OCI-LY1 (cell line): Measurements from ENCODE around the gene PROM2.

Experiments used
- H2AFZ ChIP-seq: fragments of 200-600 bp; sonication (generic), shearing (Covaris generic); 2 replicates; pipeline ENCODE4 v1.6.0; 2014; ENCODE audit warnings: antibody characterized with exemption, mild to moderate bottlenecking, low read length
- H3F3A ChIP-seq: fragments of 200-600 bp; sonication (generic), shearing (Covaris generic); 2 replicates; pipeline ENCODE4 v1.6.0; 2014; ENCODE audit warnings: mild to moderate bottlenecking, antibody characterized with exemption, low read length, moderate library complexity; ENCODE audit not compliant: insufficient read depth
- H3K27ac ChIP-seq: fragments of 200-600 bp; sonication (generic); 2 replicates; pipeline ENCODE4 v1.5.1; 2014; ENCODE audit warnings: low read length, mixed run types, mild to moderate bottlenecking, low read depth; ENCODE audit not compliant: poor library complexity, severe bottlenecking
- H3K27me3 ChIP-seq: fragments of 200-600 bp; sonication (generic); 2 replicates; pipeline ENCODE4 v1.6.0; 2014; ENCODE audit warnings: antibody characterized with exemption, mild to moderate bottlenecking, low read length, moderate library complexity; ENCODE audit not compliant: insufficient read depth
- H3K36me3 ChIP-seq: fragments of 200-600 bp; sonication (generic); 2 replicates; pipeline ENCODE4 v1.6.1; 2014; ENCODE audit warnings: mild to moderate bottlenecking, antibody characterized with exemption, low read length, moderate library complexity, mixed read lengths; ENCODE audit not compliant: insufficient read depth
- H3K4me1 ChIP-seq: fragments of 200-600 bp; sonication (generic); 2 replicates; pipeline ENCODE4 v1.5.1; 2014; ENCODE audit warnings: mild to moderate bottlenecking, low read length, moderate library complexity; ENCODE audit not compliant: insufficient read depth, severe bottlenecking
- H3K4me2 ChIP-seq: fragments of 200-600 bp; sonication (generic), shearing (Covaris generic); 2 replicates; pipeline ENCODE4 v1.6.1; 2014; ENCODE audit warnings: low read length
- H3K4me3 ChIP-seq: fragments of 200-600 bp; sonication (generic); 2 replicates; pipeline ENCODE4 v1.5.1; 2014; ENCODE audit warnings: low read length, low read depth, mild to moderate bottlenecking, mixed read lengths; ENCODE audit not compliant: poor library complexity, severe bottlenecking
- H3K79me2 ChIP-seq: fragments of 200-600 bp; shearing (Covaris generic); 2 replicates; pipeline ENCODE4 v1.6.1; 2016; ENCODE audit warnings: mixed run types, low read length, mixed read lengths; ENCODE audit not compliant: insufficient read depth
- H3K9ac ChIP-seq: fragments of 200-600 bp; sonication (generic), shearing (Covaris generic); 2 replicates; pipeline ENCODE4 v1.6.1; 2014; ENCODE audit warnings: mild to moderate bottlenecking, low read length, mixed read lengths
- H3K9me2 ChIP-seq: fragments of 200-600 bp; sonication (generic), shearing (Covaris generic); 2 replicates; pipeline ENCODE4 v1.6.1; 2014; ENCODE audit warnings: low read depth, mild to moderate bottlenecking, low read length, mixed read lengths
- H3K9me3 ChIP-seq: fragments of 200-600 bp; shearing (Covaris generic); 2 replicates; pipeline ENCODE4 v1.6.1; 2014; ENCODE audit warnings: low read length, mixed read lengths
- H4K20me1 ChIP-seq: fragments of 200-600 bp; sonication (generic), shearing (Covaris generic); 2 replicates; pipeline ENCODE4 v1.6.0; 2016; ENCODE audit warnings: mild to moderate bottlenecking, low read length; ENCODE audit not compliant: insufficient read depth
- EZH2 ChIP-seq: fragments of 200-600 bp; sonication (generic), shearing (Covaris generic); IDR thresholded peaks from 2 replicates; pipeline ENCODE4 v1.8.0; 2017; ENCODE audit warnings: borderline replicate concordance, mixed run types, mild to moderate bottlenecking, antibody characterized with exemption, low read length, moderate library complexity, mixed read lengths
- TF ChIP-seq, protein P1 (sequence below): fragments of 200-600 bp; sonication (generic), shearing (Covaris generic); IDR thresholded peaks from 2 replicates; pipeline ENCODE4 v1.5.1; 2017; ENCODE audit warnings: mild to moderate bottlenecking, antibody characterized with exemption, low read length, moderate library complexity, mixed read lengths

PROM2 gene

DNA sequence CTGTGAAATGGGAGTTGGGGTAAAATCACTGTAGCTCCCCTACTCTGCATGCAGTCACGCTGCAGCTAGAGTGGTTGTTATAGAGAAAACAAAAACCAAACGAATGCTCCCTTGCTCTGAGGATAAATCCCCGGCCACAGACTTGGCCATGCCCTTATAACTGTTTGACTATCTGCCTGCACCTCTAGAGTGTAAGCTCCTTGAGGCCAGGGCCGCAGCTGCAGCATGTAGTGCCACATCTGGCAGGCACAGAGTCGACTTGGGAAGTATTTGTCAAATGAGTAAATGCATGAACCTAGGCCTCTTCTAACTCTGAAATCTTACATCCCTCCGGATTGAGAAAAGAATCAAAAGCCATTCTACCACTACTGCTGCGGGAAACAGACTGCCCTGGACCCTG lies 58.8 kb downstream of the PROM2 start:
- Histone ChIP-seq H3K36me3 (no peaks in the 10 kb centered on the region), H3K4me3 (no peak overlapping the region), H4K20me1 (no peaks in the 10 kb centered on the region), H3K27me3 (no peaks in the 10 kb centered on the region; the same call in 1 of the 2 replicates), H3K4me1 (no peaks in the 10 kb centered on the region), H3K27ac (no peak overlapping the region), H3K79me2 (no peaks in the 10 kb centered on the region), H3F3A (no peaks in the 10 kb centered on the region), H3K9me2 (no peaks in the 10 kb centered on the region), H3K9ac (no peak overlapping the region), H3K4me2 (no peak overlapping the region), H3K9me3 (no peaks in the 10 kb centered on the region), H2AFZ (no peak overlapping the region)
- TF ChIP-seq, protein P1, sequence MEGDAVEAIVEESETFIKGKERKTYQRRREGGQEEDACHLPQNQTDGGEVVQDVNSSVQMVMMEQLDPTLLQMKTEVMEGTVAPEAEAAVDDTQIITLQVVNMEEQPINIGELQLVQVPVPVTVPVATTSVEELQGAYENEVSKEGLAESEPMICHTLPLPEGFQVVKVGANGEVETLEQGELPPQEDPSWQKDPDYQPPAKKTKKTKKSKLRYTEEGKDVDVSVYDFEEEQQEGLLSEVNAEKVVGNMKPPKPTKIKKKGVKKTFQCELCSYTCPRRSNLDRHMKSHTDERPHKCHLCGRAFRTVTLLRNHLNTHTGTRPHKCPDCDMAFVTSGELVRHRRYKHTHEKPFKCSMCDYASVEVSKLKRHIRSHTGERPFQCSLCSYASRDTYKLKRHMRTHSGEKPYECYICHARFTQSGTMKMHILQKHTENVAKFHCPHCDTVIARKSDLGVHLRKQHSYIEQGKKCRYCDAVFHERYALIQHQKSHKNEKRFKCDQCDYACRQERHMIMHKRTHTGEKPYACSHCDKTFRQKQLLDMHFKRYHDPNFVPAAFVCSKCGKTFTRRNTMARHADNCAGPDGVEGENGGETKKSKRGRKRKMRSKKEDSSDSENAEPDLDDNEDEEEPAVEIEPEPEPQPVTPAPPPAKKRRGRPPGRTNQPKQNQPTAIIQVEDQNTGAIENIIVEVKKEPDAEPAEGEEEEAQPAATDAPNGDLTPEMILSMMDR: no peak
- no peak for TF ChIP-seq EZH2

DNA sequence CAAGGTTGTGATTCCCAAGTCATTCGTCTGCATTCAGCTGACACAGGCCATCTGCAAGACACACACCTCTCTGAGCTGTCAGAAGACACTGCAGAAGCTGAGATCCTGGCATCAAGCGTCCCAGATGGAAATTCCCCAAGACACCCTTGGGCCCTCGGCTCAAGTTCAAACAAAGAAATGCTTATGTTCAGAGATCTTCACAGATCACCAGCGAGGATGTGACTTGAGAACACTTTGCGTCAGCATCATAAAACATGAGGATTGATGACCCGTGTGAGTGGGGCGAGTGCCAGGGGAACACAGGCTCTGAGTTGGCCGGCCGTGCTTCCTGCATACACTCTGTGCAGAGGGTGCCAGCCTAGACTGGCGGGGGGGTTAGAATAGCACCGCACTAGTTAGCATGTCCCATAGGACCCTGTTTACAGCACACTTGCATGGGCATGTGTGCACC lies 59.7 kb downstream of the PROM2 start:
- no peaks in the 10 kb centered on the region for H3K9me3 ChIP-seq
- no peaks in the 10 kb centered on the region for H3K79me2 ChIP-seq
- no peak overlapping the region for H2AFZ ChIP-seq
- TF ChIP-seq, protein P1: no peak
- TF ChIP-seq EZH2: no peak
- no peak overlapping the region for H3K27ac ChIP-seq
- no peaks in the 10 kb centered on the region for H3F3A ChIP-seq
- no peak overlapping the region for H3K9ac ChIP-seq
- no peaks in the 10 kb centered on the region for H4K20me1 ChIP-seq
- H3K4me1 ChIP-seq: no peaks in the 10 kb centered on the region
- no peak overlapping the region for H3K4me2 ChIP-seq
- no peaks in the 10 kb centered on the region for H3K36me3 ChIP-seq
- H3K9me2 ChIP-seq: no peaks in the 10 kb centered on the region
- H3K4me3 ChIP-seq: no peak overlapping the region
- peaks cover 5% of the 10 kb centered on the region for H3K27me3 ChIP-seq

DNA sequence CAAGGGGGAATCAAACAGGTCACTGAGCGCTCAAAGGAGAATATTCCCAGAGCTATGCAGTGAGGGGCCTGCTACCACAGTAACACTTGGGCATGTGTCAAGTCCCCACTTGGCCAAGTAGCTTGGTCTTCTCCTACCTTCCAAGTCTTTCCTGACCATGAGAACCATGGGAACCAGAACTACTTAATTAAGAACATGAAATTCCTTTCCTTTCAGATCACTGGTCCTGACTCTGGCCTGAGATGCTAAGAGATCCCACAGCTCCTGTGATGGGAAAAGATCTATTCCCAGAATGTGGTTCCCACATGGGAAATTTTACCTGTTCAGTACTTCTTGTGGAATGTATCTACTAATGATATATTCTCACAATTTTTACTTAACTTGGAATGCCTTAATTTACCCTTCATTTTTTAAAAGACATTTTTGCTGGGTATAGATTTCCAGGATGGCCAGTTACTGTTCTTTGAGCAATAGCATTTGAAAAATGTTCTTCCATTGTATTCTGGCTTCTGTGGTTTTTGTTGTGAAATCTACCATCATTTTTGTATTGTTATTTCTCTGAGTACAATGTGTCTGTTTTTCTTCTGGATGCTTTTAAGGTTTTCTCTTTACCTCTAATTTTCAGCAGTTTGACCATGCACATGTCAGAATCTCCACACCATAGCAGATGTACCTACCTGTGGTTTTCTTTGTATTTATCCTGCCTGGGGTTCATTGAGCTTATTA lies 60.8 kb downstream of the PROM2 start:
- H3K4me3 ChIP-seq: no peak overlapping the region
- no peaks in the 10 kb centered on the region for H3F3A ChIP-seq
- no peak overlapping the region for H3K9ac ChIP-seq
- no peak overlapping the region for H3K27ac ChIP-seq
- H3K4me2 ChIP-seq: no peak overlapping the region
- TF ChIP-seq, protein P1: no peak
- no peaks in the 10 kb centered on the region for H3K9me3 ChIP-seq
- H3K4me1 ChIP-seq: no peaks in the 10 kb centered on the region
- no peaks in the 10 kb centered on the region for H3K36me3 ChIP-seq
- H2AFZ ChIP-seq: no peak overlapping the region
- H4K20me1 ChIP-seq: no peaks in the 10 kb centered on the region
- H3K9me2 ChIP-seq: no peaks in the 10 kb centered on the region
- H3K79me2 ChIP-seq: no peaks in the 10 kb centered on the region
- peaks cover 5% of the 10 kb centered on the region for H3K27me3 ChIP-seq
